BE2C (cell line): ENCODE results near the gene FBXW8.

Source experiments
- DNase-seq: peaks from one replicate; pipeline ENCODE4 v3.0.0-alpha.2; 2020
- H3K27me3 ChIP-seq: fragments of 250-450 bp; sonication (Bioruptor Pico); 2 replicates; pipeline ENCODE4 v1.5.1; 2020; ENCODE audit warnings: mild to moderate bottlenecking
- H3K36me3 ChIP-seq: fragments of 250-450 bp; sonication (Bioruptor Pico); 2 replicates; pipeline ENCODE4 v1.5.1; 2020; ENCODE audit warnings: mild to moderate bottlenecking
- H3K4me1 ChIP-seq: fragments of 250-450 bp; sonication (Bioruptor Pico); 2 replicates; pipeline ENCODE4 v1.5.1; 2020
- H3K4me3 ChIP-seq: 2 replicates; pipeline ENCODE4 v1.5.1; 2011; ENCODE audit warnings: low read depth, low read length
- H3K9me3 ChIP-seq: fragments of 250-450 bp; sonication (Bioruptor Pico); 2 replicates; pipeline ENCODE4 v1.5.1; 2020
- TF ChIP-seq, protein P1 (sequence below): IDR thresholded peaks from 2 replicates; pipeline ENCODE4 v1.5.1; 2012; ENCODE audit warnings: mild to moderate bottlenecking, low read depth, low read length

The FBXW8 gene

DNA sequence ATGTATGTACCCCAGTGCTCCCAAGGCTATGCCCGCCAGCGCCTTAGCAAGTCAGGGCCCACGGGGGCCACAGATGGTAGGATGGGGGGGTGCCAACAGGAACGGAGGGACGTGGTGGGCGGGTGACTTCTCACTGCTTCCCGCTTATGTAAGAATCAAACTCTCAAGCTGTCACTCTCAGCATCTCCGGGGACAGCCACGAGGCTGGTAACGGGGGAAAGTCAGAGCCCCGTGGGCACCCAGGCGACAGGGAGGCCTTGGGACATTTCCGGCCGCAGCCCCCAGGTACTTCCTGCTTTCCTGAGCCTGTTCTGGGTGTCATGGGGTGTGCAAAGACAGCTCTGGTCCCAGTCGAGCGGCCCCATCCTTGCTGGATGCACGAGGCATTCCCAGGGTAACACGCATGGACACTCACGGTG is 129.2 kb downstream of the FBXW8 start:
- Histone ChIP-seq H3K4me3 (no peak overlapping the region), H3K36me3 (no peaks in the 10 kb centered on the region), H3K27me3 (no peaks in the 10 kb centered on the region), H3K9me3 (no peaks in the 10 kb centered on the region), H3K4me1 (peaks cover 10% of the 10 kb centered on the region)
- TF ChIP-seq, protein P1, sequence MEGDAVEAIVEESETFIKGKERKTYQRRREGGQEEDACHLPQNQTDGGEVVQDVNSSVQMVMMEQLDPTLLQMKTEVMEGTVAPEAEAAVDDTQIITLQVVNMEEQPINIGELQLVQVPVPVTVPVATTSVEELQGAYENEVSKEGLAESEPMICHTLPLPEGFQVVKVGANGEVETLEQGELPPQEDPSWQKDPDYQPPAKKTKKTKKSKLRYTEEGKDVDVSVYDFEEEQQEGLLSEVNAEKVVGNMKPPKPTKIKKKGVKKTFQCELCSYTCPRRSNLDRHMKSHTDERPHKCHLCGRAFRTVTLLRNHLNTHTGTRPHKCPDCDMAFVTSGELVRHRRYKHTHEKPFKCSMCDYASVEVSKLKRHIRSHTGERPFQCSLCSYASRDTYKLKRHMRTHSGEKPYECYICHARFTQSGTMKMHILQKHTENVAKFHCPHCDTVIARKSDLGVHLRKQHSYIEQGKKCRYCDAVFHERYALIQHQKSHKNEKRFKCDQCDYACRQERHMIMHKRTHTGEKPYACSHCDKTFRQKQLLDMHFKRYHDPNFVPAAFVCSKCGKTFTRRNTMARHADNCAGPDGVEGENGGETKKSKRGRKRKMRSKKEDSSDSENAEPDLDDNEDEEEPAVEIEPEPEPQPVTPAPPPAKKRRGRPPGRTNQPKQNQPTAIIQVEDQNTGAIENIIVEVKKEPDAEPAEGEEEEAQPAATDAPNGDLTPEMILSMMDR = no peak
- DNase-seq = no peak

DNA sequence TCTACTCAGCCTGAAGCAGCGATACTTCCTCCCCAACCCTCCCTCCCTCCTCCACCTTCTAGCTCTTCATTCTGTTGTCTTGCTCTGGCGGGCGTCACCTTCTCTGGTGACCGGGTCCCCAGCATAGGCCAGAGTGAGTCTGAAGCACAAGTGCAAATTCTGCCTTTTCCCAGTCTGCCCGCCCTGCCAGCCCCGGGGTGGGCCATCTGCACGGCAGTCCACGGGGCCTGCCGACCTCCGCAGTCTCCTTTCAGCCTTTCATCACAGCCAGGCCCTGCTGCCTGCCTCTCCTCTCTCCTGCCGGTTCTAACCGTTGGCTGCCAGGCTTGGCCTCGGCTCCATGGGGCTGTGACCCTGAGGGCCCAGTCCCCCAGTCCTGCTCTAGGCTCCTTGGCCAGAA is 129.7 kb downstream of the FBXW8 start:
- Histone ChIP-seq H3K36me3 (no peaks in the 10 kb centered on the region), H3K4me3 (no peak overlapping the region), H3K27me3 (no peaks in the 10 kb centered on the region), H3K9me3 (no peaks in the 10 kb centered on the region), H3K4me1 (peaks cover 16% of the 10 kb centered on the region)
- no peak for DNase-seq
- TF ChIP-seq, protein P1 = no peak

DNA sequence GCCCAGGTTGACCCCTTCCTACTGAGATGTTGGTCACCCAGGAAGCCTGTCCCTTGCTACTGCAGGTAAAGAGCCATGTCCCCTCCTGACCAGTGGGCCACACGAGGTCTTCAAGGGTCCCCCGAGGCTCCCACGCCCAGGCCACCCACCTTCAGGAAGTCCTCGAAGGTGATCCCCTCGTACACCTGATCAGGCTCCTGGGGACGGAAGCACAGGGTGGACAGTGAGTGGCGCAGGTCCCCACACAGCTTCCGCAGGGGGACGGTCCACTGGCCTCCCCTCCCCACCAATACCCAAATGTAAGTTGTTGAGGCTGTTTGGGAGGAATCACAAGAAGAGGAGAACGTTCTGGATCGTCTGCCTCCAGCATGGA is 131.0 kb downstream of the FBXW8 start:
- H3K4me1 ChIP-seq = peaks cover 19% of the 10 kb centered on the region
- H3K9me3 ChIP-seq = no peaks in the 10 kb centered on the region
- no peaks in the 10 kb centered on the region for H3K27me3 ChIP-seq
- DNase-seq = no peak
- no peak overlapping the region for H3K4me3 ChIP-seq
- TF ChIP-seq, protein P1 = no peak
- H3K36me3 ChIP-seq = no peaks in the 10 kb centered on the region

DNA sequence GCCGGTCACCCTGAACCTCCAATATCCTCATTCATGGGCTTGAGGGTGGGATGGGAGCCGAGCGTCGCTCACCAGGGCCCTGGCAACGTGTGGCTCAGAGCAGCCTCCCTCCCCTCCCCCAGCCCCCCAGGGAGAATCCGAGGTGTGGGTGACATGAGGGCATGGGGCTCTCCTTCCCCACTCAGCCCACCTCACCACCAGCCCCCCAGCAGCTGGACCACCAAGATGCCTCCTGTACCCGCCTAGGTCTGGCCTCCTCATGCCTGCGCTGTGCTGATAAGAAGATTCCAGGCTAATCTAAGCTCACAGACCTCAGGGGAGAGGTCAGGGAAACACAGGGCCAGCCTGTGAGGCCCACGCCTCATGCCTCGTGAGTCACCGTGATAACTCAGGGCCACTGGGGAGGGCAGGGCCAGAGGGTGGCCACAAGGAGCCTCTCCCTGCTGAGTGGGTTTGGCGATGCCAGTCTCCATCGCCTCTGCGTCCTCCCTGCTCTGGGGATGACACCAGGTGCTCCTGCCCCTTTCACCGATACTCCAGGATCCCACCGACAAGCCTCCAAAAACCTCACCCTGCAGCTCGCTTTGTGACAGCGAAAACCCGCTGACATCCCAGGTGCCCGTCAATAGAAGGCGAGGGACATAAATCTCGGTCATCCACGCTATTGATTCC is 131.6 kb downstream of the FBXW8 start:
- H3K4me1 ChIP-seq = peaks cover 19% of the 10 kb centered on the region
- no peaks in the 10 kb centered on the region for H3K36me3 ChIP-seq
- TF ChIP-seq, protein P1 = no peak
- DNase-seq = peak; percentile 52
- H3K27me3 ChIP-seq = no peaks in the 10 kb centered on the region
- H3K9me3 ChIP-seq = no peaks in the 10 kb centered on the region
- no peak overlapping the region for H3K4me3 ChIP-seq

DNA sequence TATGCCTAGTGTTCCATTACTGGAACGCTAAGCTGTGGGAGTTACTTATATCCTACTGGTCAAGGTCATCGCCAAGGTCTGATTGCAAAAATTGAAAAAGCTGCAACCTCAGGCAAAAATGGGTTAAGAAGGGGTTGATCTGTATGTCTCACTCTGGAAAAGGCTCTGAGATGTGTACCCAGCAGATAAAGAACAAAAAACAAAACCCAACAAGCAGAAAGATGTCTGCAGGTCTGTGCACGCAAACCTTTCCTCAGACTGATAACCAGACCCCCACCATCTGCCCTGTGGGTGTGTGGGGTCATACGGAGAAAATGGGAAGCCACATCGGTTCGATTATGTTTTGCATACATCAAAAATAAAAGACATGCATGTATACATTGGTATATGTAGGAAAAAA is 132.1 kb downstream of the FBXW8 start:
- DNase-seq = no peak
- peaks cover 19% of the 10 kb centered on the region for H3K4me1 ChIP-seq
- H3K9me3 ChIP-seq = no peaks in the 10 kb centered on the region
- TF ChIP-seq, protein P1 = no peak
- no peak overlapping the region for H3K4me3 ChIP-seq
- H3K36me3 ChIP-seq = no peaks in the 10 kb centered on the region
- no peaks in the 10 kb centered on the region for H3K27me3 ChIP-seq

DNA sequence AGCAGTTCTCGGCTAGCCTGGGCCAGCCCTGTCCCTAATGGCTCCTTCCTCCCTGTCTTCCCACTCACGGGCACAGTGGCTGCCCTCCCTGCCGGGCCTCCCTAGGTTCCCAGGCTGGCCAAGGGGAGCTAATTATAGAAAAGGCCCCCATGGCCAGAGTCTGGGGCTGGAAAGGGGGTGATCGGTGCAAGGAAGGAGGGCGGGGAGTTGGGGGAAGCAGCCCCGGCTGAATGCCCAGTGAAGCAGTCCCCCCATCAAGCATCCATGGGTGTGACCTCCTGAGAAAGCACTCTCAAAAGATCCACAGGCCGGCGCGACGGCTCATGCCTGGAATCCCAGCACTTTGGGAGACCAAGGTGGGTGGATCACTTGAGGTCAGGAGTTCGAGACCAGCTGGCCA is 133.6 kb downstream of the FBXW8 start:
- H3K36me3 ChIP-seq = no peaks in the 10 kb centered on the region
- no peak overlapping the region for H3K4me3 ChIP-seq
- H3K4me1 ChIP-seq = peaks cover 19% of the 10 kb centered on the region
- H3K27me3 ChIP-seq = no peaks in the 10 kb centered on the region
- no peak for DNase-seq
- TF ChIP-seq, protein P1 = no peak
- no peaks in the 10 kb centered on the region for H3K9me3 ChIP-seq
